GM19438 (cell line): ENCODE data around the gene CCNL2.
"Not testable (repeated sequence)": the region's sequence is repeated elsewhere in the genome, so short reads cannot be mapped to it uniquely, and the experiment has no call there.

Experiments
- ATAC-seq: cut with Tn5 transposase; IDR thresholded peaks from one replicate; pipeline ENCODE4 v1.9.1; 2021; ENCODE audit warnings: low read depth; ENCODE audit not compliant: unreplicated experiment

The CCNL2 gene

GRCh38 chr1:1432951-1433803 is 34.0 kb upstream of the CCNL2 start:
- ATAC-seq, result no peak

GRCh38 chr1:1432274-1432950 is 33.3 kb upstream of the CCNL2 start:
- no peak for ATAC-seq

- no peak for ATAC-seq
These were observed 32.7 kb upstream of the CCNL2 start for GRCh38 chr1:1431845-1432273.

- no peak for ATAC-seq
These were observed 32.1 kb upstream of the CCNL2 start for GRCh38 chr1:1430992-1431844.

GRCh38 chr1:1430114-1430982 is 31.2 kb upstream of the CCNL2 start:
- ATAC-seq, result no peak

- no peak for ATAC-seq
These were observed 30.5 kb upstream of the CCNL2 start for GRCh38 chr1:1429671-1430073.

GRCh38 chr1:1428967-1429366 is 29.8 kb upstream of the CCNL2 start:
- ATAC-seq, result not testable (repeated sequence)

GRCh38 chr1:1428174-1428573 is 29.0 kb upstream of the CCNL2 start:
- no peak for ATAC-seq

GRCh38 chr1:1427820-1428148 is 28.6 kb upstream of the CCNL2 start:
- ATAC-seq, result no peak

GRCh38 chr1:1427106-1427819 is 28.1 kb upstream of the CCNL2 start:
- no peak for ATAC-seq

GRCh38 chr1:1426496-1427105 is 27.5 kb upstream of the CCNL2 start:
- no peak for ATAC-seq

- ATAC-seq, result no peak
These were observed 26.8 kb upstream of the CCNL2 start for GRCh38 chr1:1425753-1426495.

GRCh38 chr1:1425426-1425752 is 26.3 kb upstream of the CCNL2 start:
- no peak for ATAC-seq

GRCh38 chr1:1424707-1425106 is 25.6 kb upstream of the CCNL2 start:
- no peak for ATAC-seq

GRCh38 chr1:1423245-1423597 is 24.1 kb upstream of the CCNL2 start:
- no peak for ATAC-seq

GRCh38 chr1:1422465-1423244 is 23.5 kb upstream of the CCNL2 start:
- ATAC-seq, result no peak

- no peak for ATAC-seq
These were observed 22.9 kb upstream of the CCNL2 start for GRCh38 chr1:1421907-1422464.
